ENCODE data around the gene MAP3K1. TPM values are rescaled to one million over a fixed set of nuclear protein-coding genes. Genes with fewer than 3 reads are reported as not detected.
"Not testable (repeated sequence)": the region's sequence is repeated elsewhere in the genome, so short reads cannot be mapped to it uniquely, and the experiment has no call there.

MAP3K1 gene
- total RNA-seq, 1 donor from 2014 or later = 29.7 TPM

- peak overlapping the region; percentile 78 to 81 (median 78) for H3K9ac ChIP-seq (ENCODE audit: low read depth in 1 of 3, low read length in 3 of 3)
- H3K27ac ChIP-seq (ENCODE audit: low read depth, low read length) = peak overlapping the region; percentile 67
- H3K4me3 ChIP-seq (ENCODE audit: low read length in 3 of 3) = peak overlapping the region; percentile 78 to 82 (median 79)
- no peaks in the 10 kb centered on the region for H3K27me3 ChIP-seq (ENCODE audit: control insufficient read depth in 3 of 3, insufficient read depth in 3 of 3, low read length in 3 of 3)
- H3K36me3 ChIP-seq (ENCODE audit: control insufficient read depth in 3 of 3, insufficient read depth in 3 of 3, low read length in 3 of 3) = no peaks in the 10 kb centered on the region
- H3K4me1 ChIP-seq (ENCODE audit: control insufficient read depth in 3 of 3, insufficient read depth in 3 of 3, low read length in 3 of 3) = peaks cover 2 to 17% (median 9%) of the 10 kb centered on the region in 3 donors
- no peaks in the 10 kb centered on the region for H3K9me3 ChIP-seq (ENCODE audit: control insufficient read depth in 3 of 3, low read length in 3 of 3)
These were observed 887 bp upstream of the MAP3K1 start for GRCh38 chr5:56814361-56814962.

DNA sequence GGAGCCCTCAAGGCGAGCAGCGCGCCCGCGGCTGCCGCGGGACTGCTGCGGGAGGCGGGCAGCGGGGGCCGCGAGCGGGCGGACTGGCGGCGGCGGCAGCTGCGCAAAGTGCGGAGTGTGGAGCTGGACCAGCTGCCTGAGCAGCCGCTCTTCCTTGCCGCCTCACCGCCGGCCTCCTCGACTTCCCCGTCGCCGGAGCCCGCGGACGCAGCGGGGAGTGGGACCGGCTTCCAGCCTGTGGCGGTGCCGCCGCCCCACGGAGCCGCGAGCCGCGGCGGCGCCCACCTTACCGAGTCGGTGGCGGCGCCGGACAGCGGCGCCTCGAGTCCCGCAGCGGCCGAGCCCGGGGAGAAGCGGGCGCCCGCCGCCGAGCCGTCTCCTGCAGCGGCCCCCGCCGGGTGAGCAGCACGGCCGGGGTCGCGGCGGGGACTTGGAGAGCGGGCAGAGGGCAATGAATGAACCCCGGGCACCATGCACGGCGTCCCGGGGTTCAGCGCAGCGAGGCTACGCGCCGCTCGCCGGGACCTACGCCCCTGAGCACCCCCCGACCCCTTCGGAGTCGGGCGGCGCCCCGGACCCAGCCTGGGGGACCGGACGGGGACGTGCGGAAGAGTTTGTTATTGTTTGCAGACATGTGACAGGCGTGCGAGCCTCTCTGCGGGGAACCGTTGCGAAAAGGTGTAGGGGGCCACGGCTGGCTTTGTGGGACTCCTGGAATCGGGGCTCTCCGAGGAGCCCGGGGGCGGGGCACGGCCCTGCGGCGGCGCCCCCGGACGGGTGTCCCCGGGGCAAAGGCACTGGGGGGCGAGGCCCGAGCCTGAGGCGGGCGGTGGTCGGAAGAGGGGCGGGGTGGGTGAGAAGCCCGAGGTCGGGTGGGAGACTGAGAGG lies 553 bp downstream of the MAP3K1 start:
- H3K4me1 ChIP-seq (ENCODE audit: control insufficient read depth in 3 of 3, insufficient read depth in 3 of 3, low read length in 3 of 3) = peaks cover 3 to 17% (median 9%) of the 10 kb centered on the region in 3 donors
- H3K36me3 ChIP-seq (ENCODE audit: control insufficient read depth in 3 of 3, insufficient read depth in 3 of 3, low read length in 3 of 3) = no peaks in the 10 kb centered on the region
- no peaks in the 10 kb centered on the region for H3K9me3 ChIP-seq (ENCODE audit: control insufficient read depth in 3 of 3, low read length in 3 of 3)
- no peaks in the 10 kb centered on the region for H3K27me3 ChIP-seq (ENCODE audit: control insufficient read depth in 3 of 3, insufficient read depth in 3 of 3, low read length in 3 of 3)
- peak overlapping the region; percentile 78 to 86 (median 84) for H3K9ac ChIP-seq (ENCODE audit: low read depth in 1 of 3, low read length in 3 of 3)
- peak overlapping the region; percentile 79 to 91 (median 82) for H3K4me3 ChIP-seq (ENCODE audit: low read length in 3 of 3)
- H3K27ac ChIP-seq (ENCODE audit: low read depth, low read length) = peak overlapping the region; percentile 67

GRCh38 chr5:56816546-56817081 lies 1.3 kb downstream of the MAP3K1 start:
- H3K4me3 ChIP-seq (ENCODE audit: low read length in 3 of 3) = peak overlapping the region; percentile 79 to 91 (median 82)
- H3K36me3 ChIP-seq (ENCODE audit: control insufficient read depth in 3 of 3, insufficient read depth in 3 of 3, low read length in 3 of 3) = no peaks in the 10 kb centered on the region
- H3K27me3 ChIP-seq (ENCODE audit: control insufficient read depth in 3 of 3, insufficient read depth in 3 of 3, low read length in 3 of 3) = no peaks in the 10 kb centered on the region
- peak overlapping the region; percentile 67 for H3K27ac ChIP-seq (ENCODE audit: low read depth, low read length)
- H3K9ac ChIP-seq (ENCODE audit: low read depth in 1 of 3, low read length in 3 of 3) = peak overlapping the region; percentile 78 to 86 (median 84)
- H3K9me3 ChIP-seq (ENCODE audit: control insufficient read depth in 3 of 3, low read length in 3 of 3) = no peaks in the 10 kb centered on the region
- H3K4me1 ChIP-seq (ENCODE audit: control insufficient read depth in 3 of 3, insufficient read depth in 3 of 3, low read length in 3 of 3) = peaks cover 3 to 17% (median 9%) of the 10 kb centered on the region in 3 donors

GRCh38 chr5:56817263-56818014 lies 2.1 kb downstream of the MAP3K1 start:
- H3K9me3 ChIP-seq (ENCODE audit: control insufficient read depth in 3 of 3, low read length in 3 of 3) = no peaks in the 10 kb centered on the region
- peaks cover 3 to 18% (median 9%) of the 10 kb centered on the region in 3 donors for H3K4me1 ChIP-seq (ENCODE audit: control insufficient read depth in 3 of 3, insufficient read depth in 3 of 3, low read length in 3 of 3)
- H3K27ac ChIP-seq (ENCODE audit: low read depth, low read length) = peak overlapping the region; percentile 67

GRCh38 chr5:56818450-56819037 lies 3.2 kb downstream of the MAP3K1 start:
- H3K27me3 ChIP-seq (ENCODE audit: control insufficient read depth in 3 of 3, insufficient read depth in 3 of 3, low read length in 3 of 3) = no peaks in the 10 kb centered on the region
- peak overlapping the region in 1 of 3 donors; percentile 16 for H3K4me3 ChIP-seq (ENCODE audit: low read length in 3 of 3)
- peaks cover 3 to 22% (median 17%) of the 10 kb centered on the region in 3 donors for H3K4me1 ChIP-seq (ENCODE audit: control insufficient read depth in 3 of 3, insufficient read depth in 3 of 3, low read length in 3 of 3)
- no peaks in the 10 kb centered on the region for H3K36me3 ChIP-seq (ENCODE audit: control insufficient read depth in 3 of 3, insufficient read depth in 3 of 3, low read length in 3 of 3)
- no peak overlapping the region for H3K27ac ChIP-seq (ENCODE audit: low read depth, low read length)
- H3K9me3 ChIP-seq (ENCODE audit: control insufficient read depth in 3 of 3, low read length in 3 of 3) = no peaks in the 10 kb centered on the region
- peak overlapping the region in 1 of 3 donors; percentile 35 for H3K9ac ChIP-seq (ENCODE audit: low read depth in 1 of 3, low read length in 3 of 3)

More at GRCh38 chr5:56817263-56818014, 2.1 kb downstream of the MAP3K1 start:
- Histone ChIP-seq H3K9ac (ENCODE audit: low read depth in 1 of 3, low read length in 3 of 3) (peak overlapping the region; percentile 78 to 86 (median 84)), H3K27me3 (ENCODE audit: control insufficient read depth in 3 of 3, insufficient read depth in 3 of 3, low read length in 3 of 3) (no peaks in the 10 kb centered on the region), H3K4me3 (ENCODE audit: low read length in 3 of 3) (peak overlapping the region; percentile 79 to 91 (median 82)), H3K36me3 (ENCODE audit: control insufficient read depth in 3 of 3, insufficient read depth in 3 of 3, low read length in 3 of 3) (no peaks in the 10 kb centered on the region)

DNA sequence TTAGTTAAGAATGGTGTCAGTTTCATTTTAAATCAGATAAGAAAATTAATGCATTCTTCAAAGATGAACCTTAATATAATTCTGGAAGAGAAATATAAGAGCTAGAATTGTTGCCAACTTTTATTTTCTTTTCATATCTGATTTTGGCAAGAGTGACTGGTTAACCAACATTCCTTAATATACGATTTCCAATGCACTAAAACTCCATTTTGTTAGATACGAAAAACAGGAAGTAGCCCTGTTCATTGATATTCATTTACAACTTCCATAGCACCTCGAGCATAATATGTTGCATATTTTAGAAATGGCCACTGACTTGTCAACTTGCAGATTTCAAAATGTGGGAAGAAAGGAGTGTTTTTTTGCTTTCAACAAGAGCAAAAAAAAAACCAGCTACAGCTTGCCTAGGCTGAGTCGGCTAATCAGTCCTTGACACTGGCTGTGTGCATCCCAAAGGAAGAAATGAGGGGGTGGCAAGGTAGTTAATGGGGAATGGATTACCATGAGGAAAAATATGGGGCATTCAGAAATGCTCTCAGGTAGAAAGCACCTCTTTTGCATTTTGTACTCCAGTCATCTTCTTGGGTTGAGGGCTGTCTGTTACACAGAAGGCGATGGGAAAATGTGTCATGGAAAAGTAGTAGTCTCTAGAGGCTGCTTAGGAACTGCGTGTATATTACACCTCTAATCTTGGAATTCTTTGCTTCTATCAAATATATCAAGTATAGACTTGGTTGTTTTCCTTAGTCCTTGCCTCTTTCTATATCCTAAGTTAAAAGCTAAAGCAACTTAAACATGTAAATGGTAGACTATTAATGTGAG lies 3.9 kb downstream of the MAP3K1 start:
- H3K27me3 ChIP-seq (ENCODE audit: control insufficient read depth in 3 of 3, insufficient read depth in 3 of 3, low read length in 3 of 3) = no peaks in the 10 kb centered on the region
- no peak overlapping the region for H3K27ac ChIP-seq (ENCODE audit: low read depth, low read length)
- no peak overlapping the region for H3K9ac ChIP-seq (ENCODE audit: low read depth in 1 of 3, low read length in 3 of 3)
- peaks cover 3 to 23% (median 15%) of the 10 kb centered on the region in 3 donors for H3K4me1 ChIP-seq (ENCODE audit: control insufficient read depth in 3 of 3, insufficient read depth in 3 of 3, low read length in 3 of 3)
- peak overlapping the region; percentile 11 to 41 (median 16) for H3K4me3 ChIP-seq (ENCODE audit: low read length in 3 of 3)
- no peaks in the 10 kb centered on the region for H3K36me3 ChIP-seq (ENCODE audit: control insufficient read depth in 3 of 3, insufficient read depth in 3 of 3, low read length in 3 of 3)
- no peaks in the 10 kb centered on the region for H3K9me3 ChIP-seq (ENCODE audit: control insufficient read depth in 3 of 3, low read length in 3 of 3)

DNA sequence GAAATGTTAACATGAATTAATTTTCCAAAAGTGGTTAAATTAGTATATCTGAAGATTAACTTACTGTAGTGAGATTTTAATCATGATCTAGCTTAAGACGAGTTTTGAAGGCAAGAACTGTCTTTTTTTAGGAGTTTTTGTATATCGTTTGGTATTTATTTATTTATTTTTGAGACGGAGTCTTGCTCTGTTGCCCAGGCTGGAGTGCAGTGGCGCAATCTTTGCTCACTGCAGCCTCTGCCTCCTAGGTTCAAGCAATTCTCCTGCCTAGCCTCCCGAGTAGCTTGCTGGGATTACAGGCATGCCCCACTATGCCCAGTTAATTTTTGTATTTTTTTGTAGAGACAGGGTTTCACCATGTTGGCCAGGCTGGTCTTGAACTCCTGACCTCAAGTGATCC lies 6.5 kb downstream of the MAP3K1 start:
- not testable (repeated sequence) for H3K27me3 ChIP-seq (ENCODE audit: control insufficient read depth in 3 of 3, insufficient read depth in 3 of 3, low read length in 3 of 3); H3K9ac ChIP-seq (ENCODE audit: low read depth in 1 of 3, low read length in 3 of 3); H3K9me3 ChIP-seq (ENCODE audit: control insufficient read depth in 3 of 3, low read length in 3 of 3); H3K27ac ChIP-seq (ENCODE audit: low read depth, low read length); H3K4me3 ChIP-seq (ENCODE audit: low read length in 3 of 3); H3K36me3 ChIP-seq (ENCODE audit: control insufficient read depth in 3 of 3, insufficient read depth in 3 of 3, low read length in 3 of 3)
- H3K4me1 ChIP-seq (ENCODE audit: control insufficient read depth in 3 of 3, insufficient read depth in 3 of 3, low read length in 3 of 3) = peaks cover 3 to 27% (median 17%) of the 10 kb centered on the region in 3 donors

DNA sequence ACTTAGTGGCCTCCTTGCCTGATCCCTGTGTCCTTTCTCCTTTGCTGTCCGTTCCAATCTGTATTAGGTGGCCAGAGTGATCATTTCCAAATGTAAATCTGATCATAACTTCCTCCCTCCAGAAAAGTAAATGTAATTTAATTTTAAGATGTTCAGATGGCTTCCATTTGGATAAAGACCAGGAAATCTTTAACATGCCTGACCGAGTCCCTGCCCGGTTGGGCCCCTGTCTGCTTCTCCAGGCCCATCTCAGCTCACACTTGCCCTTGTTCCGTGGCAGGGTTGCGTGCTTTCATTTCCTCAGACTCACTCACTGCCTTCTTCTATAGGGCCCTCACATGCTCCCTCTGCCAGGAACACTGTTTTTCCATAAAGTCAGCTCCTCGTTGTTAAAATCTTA lies 7.6 kb downstream of the MAP3K1 start:
- H3K4me3 ChIP-seq (ENCODE audit: low read length in 3 of 3) = no peak overlapping the region

DNA sequence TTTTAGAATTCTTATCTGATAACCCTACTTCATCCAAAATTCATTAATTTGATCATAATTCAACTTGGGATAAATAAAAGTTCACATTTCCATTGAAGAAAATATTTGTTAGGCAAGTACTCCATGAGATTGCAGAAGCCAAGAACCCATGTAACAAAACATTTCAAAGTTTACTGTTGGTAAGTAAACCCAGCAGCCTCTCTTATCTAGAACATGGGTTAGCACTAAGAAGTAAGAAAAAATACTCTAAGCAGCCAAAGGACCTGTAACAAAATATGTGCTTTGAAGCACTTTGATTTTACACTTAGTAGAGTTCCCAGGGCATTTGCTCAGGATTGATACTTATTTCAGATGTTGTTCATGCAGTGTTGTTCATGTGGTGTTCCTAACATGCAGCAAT lies 8.7 kb downstream of the MAP3K1 start:
- H3K27ac ChIP-seq (ENCODE audit: low read depth, low read length) = no peak overlapping the region

More for the DNA sequence above, 7.6 kb downstream of the MAP3K1 start:
- H3K9ac ChIP-seq (ENCODE audit: low read depth in 1 of 3, low read length in 3 of 3) = no peak overlapping the region
- no peaks in the 10 kb centered on the region for H3K9me3 ChIP-seq (ENCODE audit: control insufficient read depth in 3 of 3, low read length in 3 of 3)
- no peak overlapping the region for H3K27ac ChIP-seq (ENCODE audit: low read depth, low read length)
- peaks cover 3 to 23% (median 18%) of the 10 kb centered on the region in 3 donors for H3K4me1 ChIP-seq (ENCODE audit: control insufficient read depth in 3 of 3, insufficient read depth in 3 of 3, low read length in 3 of 3)
- no peaks in the 10 kb centered on the region for H3K36me3 ChIP-seq (ENCODE audit: control insufficient read depth in 3 of 3, insufficient read depth in 3 of 3, low read length in 3 of 3)
- no peaks in the 10 kb centered on the region for H3K27me3 ChIP-seq (ENCODE audit: control insufficient read depth in 3 of 3, insufficient read depth in 3 of 3, low read length in 3 of 3)

More for the DNA sequence above, 8.7 kb downstream of the MAP3K1 start:
- Histone ChIP-seq H3K9ac (ENCODE audit: low read depth in 1 of 3, low read length in 3 of 3) (no peak overlapping the region), H3K27me3 (ENCODE audit: control insufficient read depth in 3 of 3, insufficient read depth in 3 of 3, low read length in 3 of 3) (no peaks in the 10 kb centered on the region), H3K9me3 (ENCODE audit: control insufficient read depth in 3 of 3, low read length in 3 of 3) (no peaks in the 10 kb centered on the region), H3K36me3 (ENCODE audit: control insufficient read depth in 3 of 3, insufficient read depth in 3 of 3, low read length in 3 of 3) (no peaks in the 10 kb centered on the region), H3K4me1 (ENCODE audit: control insufficient read depth in 3 of 3, insufficient read depth in 3 of 3, low read length in 3 of 3) (peaks cover 3 to 19% (median 18%) of the 10 kb centered on the region in 3 donors), H3K4me3 (ENCODE audit: low read length in 3 of 3) (no peak overlapping the region)

Measured in skeletal muscle tissue (tissue), 4 donors.